ELF-1 (cell line): ENCODE data around the gene ACTG2.

ENCODE experiments used
- DNase-seq: peaks from one replicate; pipeline ENCODE4 v3.0.0-alpha.2; 2016; ENCODE audit warnings: low read depth, low spot score

Gene ACTG2

GRCh38 chr2:73913414-73914054 lies 20.7 kb downstream of the ACTG2 start:
- no peak for DNase-seq

GRCh38 chr2:73914667-73915066 lies 21.9 kb downstream of the ACTG2 start:
- no peak for DNase-seq

GRCh38 chr2:73915437-73915993 lies 22.7 kb downstream of the ACTG2 start:
- DNase-seq, result no peak

- no peak for DNase-seq
Measured at GRCh38 chr2:73916666-73917065, 23.9 kb downstream of the ACTG2 start.

GRCh38 chr2:73917296-73917695 lies 24.5 kb downstream of the ACTG2 start:
- DNase-seq, result no peak

GRCh38 chr2:73917696-73918207 lies 24.9 kb downstream of the ACTG2 start:
- DNase-seq, result no peak

GRCh38 chr2:73918856-73919255 lies 26.0 kb downstream of the ACTG2 start:
- DNase-seq, result no peak

GRCh38 chr2:73919596-73920228 lies 26.9 kb downstream of the ACTG2 start:
- DNase-seq, result no peak

GRCh38 chr2:73920577-73921545 lies 28.1 kb downstream of the ACTG2 start:
- peak; percentile 79 for DNase-seq

GRCh38 chr2:73921581-73921980 lies 28.8 kb downstream of the ACTG2 start:
- DNase-seq, result no peak

- no peak for DNase-seq
Measured at GRCh38 chr2:73922681-73923080, 29.9 kb downstream of the ACTG2 start.

GRCh38 chr2:73925033-73925704 lies 32.4 kb downstream of the ACTG2 start:
- DNase-seq, result no peak

- DNase-seq, result peak; percentile 62
Measured at GRCh38 chr2:73925853-73926492, 33.2 kb downstream of the ACTG2 start.

- DNase-seq, result peak; percentile 98
Measured at GRCh38 chr2:73926493-73927327, 33.9 kb downstream of the ACTG2 start, which contains the start of gene DGUOK. Gene DGUOK (plus strand): TSS chr2:73926880. CDS start chr2:73926911, 31 bp downstream.

- DNase-seq, result no peak
Measured at GRCh38 chr2:73927344-73927743, 34.5 kb downstream of the ACTG2 start.

- no peak for DNase-seq
Measured at GRCh38 chr2:73928963-73929347, 36.1 kb downstream of the ACTG2 start.

- DNase-seq, result no peak
Measured at GRCh38 chr2:73930386-73930785, 37.6 kb downstream of the ACTG2 start.

GRCh38 chr2:73931531-73932500 lies 39.0 kb downstream of the ACTG2 start:
- no peak for DNase-seq

GRCh38 chr2:73933194-73933593 lies 40.4 kb downstream of the ACTG2 start:
- DNase-seq, result no peak
